C1 segment of cervical spinal cord (tissue), 14 donors: ENCODE measurements around the gene SEMA6B.
"Not testable (repeated sequence)": the region's sequence is repeated elsewhere in the genome, so short reads cannot be mapped to it uniquely, and the experiment has no call there.

ENCODE experiments used
- DNase-seq, 14 donors: peaks; one replicate each; lab custom pipeline; 2025; lab: John Stamatoyannopoulos, UW

Gene SEMA6B

DNA sequence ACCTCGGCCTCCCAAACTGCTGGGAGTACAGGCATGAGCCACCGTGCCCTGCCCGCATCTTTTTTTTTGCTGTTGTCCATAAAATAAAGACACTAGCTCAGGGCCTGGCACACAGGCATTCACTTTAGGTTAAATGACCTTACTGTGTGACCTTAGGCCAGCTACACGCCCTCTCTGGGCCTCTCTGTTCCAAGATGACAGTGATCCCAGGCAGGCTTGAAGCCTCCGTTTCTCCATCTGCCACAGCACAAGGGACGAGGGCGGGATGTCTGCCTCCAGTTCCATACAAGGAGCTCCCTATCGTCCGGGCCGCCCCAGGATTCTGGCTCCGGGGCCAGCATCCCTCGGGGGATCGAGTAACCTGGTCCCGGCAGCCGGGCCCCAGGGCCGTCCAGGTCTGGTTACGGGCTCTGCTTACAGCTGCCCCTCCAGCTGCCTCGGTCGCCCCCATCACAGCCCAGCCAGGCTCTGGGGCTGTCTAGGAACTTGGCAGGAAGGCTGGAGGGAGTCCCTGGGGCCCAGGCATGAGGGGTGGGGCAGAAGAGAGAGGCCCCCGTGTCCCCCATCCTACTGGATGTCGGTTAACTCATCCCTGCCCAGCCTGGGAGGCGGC, 11.9 kb upstream of the SEMA6B start:
- no peak for DNase-seq

DNA sequence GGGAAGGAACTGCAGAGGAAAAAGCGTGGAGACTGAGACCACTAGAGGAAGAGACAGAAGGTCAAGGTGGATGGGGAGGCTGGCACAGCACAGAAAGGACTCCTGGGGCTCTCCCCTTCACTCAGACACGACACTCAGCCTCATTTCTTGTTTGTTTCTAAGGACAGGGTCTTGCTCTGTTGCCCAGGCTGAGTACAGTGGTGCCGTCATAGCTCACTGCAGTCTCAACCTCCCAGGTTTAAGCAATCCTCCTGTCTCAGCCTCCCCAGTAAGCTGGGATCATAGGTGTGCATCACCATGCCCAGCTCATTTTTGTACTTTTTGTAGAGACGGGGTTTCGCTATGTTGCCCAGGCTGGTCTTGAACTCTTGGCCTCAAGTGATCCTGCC, 11.4 kb upstream of the SEMA6B start:
- DNase-seq, result no peak

DNA sequence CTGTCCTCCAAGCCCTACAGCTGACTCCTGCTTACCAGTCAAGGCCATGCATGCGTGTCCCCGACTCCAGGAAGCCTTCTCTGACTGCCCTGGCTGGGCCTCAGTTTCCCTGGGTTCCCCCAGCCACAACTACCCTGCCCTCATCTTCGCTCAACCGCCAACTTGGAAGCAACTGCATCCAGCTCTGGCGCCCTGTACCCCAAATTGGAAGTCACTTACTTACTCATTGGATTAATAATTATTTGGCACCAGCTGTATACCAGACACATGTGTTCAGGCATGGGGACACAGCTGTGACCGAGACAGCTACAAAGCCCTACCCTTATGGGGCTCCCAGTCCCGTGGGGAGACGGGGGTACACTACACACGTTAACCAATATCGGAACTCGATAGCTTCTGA, 10.9 kb upstream of the SEMA6B start:
- no peak for DNase-seq

DNA sequence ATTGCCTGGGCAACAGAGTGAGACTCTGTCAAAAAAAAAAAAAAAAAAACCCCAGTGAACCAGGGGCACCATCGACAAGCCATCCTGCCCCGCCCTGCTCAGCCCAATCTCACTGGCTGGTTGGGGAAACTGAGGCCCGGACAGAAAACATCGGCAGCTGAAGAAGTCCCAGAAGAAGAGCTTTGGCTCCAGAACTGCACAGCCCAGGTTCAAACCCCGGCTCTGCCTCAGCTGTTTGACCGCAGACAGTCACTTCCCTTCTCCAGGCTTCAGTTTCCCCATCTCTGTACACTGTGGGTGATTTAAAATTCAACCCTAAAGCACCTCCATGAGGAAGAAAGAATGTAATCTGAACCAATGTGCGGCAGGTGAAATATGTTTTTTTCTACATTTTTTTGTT, 9.4 kb upstream of the SEMA6B start:
- DNase-seq, result no peak

DNA sequence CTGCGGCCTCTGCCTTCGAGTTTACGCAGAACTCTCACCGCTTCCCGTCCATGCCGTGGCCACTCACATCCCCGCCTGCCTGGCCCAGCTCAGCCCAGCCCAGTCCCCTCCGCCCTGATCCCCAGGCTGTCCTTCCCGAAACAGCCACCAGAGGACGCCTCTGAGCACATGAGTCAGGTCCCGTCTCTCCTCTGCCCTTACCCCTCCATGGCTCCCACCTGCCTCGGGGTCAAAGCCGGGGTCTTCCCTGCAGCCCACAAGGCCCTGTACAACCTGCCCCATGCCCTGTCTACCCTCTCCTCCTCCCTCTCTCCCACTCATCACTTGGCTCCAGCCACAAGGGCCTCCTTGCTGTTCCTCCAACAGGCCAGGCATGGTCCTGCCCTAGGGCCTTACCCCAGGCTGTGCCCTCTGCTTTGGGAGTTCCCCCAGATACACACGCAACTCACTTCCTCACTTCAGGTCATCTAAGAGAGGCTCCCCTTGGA, 8.1 kb upstream of the SEMA6B start:
- peak in 4 of 14 donors; percentile 10 to 29 (median 18) for DNase-seq

DNA sequence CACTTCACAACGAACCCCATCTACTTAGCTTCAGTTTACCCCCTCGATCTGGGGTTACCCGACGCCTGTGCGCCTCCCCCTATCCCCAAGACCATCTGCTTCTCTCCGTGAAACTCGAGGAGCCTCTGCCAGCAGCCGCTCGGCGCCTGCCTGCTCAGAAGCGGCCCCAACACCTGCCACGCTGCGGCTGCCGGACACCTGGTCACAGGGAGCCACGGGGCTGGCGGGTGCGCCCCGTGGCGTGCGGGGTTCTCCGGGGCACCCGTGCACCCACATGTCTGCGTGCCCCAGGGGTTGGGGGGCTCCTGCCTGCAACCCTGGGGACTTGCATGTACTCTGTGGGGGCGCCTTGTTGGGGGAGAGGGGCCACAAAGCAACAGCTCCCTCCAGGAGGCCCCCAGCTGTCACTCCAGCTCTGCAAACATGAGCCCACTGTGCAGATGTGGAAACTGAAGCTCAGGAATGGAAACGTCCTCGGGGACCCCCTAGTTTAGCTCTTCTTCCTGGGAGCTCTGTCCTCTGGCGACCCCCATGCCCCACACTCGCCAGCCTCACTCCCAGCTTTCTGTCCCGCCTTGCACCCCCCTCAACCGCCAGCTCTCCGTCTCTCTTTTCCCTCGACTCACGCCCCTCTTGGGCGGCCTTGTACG, 7.0 kb upstream of the SEMA6B start:
- no peak for DNase-seq

- not testable (repeated sequence) for DNase-seq
These were observed 4.1 kb upstream of the SEMA6B start for GRCh38 chr19:4563562-4563961.

DNA sequence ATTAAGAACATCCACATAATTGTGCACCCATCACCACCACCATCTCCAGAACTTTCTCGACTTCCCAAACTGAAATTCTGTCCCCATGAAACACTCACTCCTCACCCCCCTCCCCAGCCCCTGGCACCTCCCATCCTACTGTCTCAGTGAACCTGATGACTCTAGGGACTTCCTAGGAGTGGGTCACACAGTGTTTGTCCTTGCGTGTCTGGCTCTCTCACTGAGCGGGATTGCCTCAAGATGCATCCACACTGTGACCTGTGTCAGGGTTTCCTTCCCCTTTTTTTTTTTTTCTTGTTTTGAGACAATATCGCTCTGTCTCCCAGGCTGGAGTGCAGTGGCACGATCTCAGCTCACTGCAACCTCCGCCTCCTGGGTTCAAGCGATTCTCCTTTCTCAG, 2.6 kb upstream of the SEMA6B start:
- DNase-seq, result not testable (repeated sequence)

DNA sequence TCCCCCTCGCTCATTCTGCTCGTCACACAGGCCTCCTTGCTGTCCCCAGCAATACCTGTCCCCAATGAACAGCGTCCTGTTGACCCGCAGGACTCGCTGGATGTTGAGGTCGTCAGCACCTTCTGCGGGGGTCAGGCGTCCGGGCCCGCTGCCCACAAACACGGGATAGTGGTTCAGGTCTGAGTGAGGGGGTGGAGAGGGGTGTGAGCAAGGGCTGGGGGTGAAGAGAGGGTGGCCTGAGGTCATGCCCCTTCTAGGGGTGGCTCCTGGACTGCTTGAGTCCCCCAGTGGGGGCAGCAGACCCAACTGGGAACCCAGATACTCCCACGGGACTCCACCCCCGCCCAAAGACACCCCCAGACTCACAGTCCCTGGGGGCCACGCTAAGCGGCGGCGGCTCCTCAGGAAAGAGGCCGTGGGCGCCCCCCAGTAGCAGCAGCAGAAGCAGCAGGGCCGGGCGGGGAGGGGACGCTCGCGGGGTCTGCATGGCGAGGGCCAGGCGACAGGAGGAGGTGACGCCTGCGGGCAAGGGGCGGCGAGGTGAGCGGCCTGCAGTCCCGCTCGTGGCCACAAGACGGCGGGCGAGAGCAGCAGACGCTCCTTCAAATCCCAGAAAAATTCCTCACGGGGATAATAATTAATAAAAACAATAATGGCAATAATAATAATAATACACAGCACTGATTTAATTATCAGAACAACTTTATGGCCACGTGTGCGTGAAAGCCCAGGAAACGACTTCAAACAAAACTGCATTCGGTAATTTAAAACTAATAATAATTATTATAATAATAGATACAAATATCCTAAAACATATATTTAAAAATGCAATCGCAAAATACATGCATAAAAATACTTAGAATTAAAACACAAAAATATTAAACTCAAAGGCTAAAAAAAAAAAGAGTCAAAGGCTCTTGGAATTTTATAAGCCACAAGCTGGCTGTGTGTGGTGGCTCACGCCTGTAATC, 1.2 kb downstream of the SEMA6B start:
- DNase-seq, result no peak

DNA sequence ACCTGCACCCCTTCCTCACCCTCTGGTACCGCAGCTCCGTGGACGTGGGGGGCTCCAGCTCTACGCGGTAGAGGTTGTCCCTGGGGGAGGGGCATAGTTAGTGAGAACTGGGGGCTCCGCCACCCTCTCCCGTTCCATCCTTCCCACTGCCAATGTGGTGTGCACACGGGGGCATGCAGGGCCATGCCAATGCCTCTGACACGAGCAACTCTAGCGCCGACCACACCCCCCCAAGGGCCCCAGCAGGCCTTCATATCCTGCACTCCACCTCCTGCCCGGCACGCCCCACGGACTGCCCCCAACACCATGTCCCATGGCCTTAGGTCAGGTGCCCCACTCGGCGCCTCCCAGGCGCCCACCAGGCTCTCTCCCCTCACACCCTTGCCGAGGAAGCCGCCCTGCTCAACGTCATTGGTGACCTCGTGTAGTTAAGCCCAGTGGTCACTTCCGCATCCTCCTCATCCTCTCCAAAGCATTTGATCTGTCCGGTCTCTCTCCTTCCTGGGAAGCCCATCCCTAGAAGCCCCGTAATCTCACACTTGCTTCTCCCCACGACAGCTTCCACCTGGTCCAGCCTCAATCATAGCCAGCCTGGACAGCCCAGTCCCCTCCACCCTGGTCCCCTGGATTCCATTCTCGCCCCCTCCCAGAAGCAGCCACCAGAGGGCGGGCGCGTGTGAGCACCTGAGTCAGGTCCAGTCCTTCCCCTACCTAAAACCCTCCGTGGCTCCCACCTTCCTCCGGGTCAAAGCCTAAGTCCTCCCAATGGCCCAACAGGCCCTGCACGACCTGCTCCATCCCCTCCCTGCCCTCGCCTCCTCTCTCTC, 2.1 kb downstream of the SEMA6B start:
- no peak for DNase-seq

GRCh38 chr19:4556597-4557127, 2.8 kb downstream of the SEMA6B start:
- DNase-seq, result no peak

DNA sequence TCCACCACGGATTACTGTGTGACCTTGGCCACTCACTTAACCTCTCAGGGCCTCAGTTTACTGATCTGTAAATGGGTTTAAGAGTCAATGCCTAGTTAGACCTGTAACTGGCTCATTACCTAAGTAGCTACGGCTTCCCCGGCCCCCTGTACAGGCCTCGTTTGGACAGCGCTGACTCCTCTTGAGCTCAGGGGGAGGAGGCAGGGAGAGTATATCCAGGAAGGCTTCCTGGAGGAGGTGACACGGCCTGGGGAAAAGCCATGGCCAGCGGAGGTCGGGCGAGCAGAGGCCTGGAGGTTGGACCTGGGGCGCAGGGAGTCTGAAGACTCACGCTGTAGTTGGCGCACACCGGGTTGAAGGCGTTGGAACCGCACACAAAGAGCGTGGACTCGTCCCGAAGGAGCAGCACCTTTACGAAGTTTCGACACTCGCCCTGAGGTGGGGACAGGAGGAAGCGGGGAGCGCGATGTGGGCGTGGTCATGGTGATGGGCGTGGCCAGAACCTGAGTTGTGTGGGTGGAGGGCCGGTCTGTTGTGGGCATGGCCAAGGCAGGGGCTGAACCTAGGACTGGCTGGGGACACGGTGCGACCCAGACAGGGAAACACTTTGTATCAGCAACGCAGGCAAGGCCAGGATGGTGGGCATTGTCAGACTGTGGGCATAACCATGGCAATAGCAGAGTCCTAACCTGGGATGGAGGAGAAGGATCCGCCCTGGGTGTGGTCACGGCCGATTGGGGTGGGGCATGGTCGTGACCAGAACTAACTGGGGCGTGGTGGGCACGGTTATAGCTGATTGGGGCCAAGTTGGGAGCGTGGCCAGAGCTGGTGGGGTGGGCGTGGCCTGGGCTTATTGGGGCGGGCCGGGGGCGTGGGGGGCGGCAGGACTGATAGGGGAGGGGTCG, 3.6 kb downstream of the SEMA6B start:
- no peak for DNase-seq

DNA sequence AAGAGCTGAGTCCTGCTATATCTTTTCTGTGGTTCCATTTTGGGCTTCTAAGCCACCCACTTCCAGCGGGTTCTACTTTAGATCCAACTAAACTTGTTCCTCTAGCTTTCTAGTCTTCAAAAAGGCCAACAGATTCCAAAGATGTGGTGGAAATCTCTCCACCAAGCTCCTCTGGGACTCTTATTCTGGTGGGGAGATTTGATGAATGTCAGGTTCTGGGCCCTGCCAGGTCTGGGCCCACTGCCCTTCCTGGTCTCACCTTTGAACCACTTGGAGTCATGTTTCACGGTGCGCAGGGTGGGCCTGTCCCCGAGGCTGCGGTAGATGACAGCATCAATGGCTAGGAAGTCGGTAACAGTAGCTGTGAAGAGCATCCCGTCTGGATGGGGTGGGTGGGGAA, 4.8 kb downstream of the SEMA6B start:
- DNase-seq, result no peak

DNA sequence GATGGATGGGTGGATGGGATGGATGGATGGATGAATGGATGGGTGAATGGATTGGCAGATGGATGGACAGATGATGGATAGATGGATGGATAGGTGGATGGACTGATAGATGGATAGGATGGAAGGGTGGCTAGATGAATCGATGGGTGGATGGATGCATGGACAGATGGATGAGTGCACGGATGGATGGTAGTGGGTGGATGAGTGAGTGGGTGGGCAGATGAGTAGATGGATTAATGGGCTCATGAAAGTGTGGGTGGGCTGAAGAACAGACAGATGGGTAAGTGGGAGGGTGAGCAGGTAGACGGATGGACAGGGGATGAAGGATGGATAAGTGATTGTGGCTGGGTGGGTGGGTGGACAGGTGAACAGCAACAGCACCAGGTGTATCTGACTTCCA, 5.7 kb downstream of the SEMA6B start:
- no peak for DNase-seq

- no peak for DNase-seq
These were observed 6.3 kb downstream of the SEMA6B start for GRCh38 chr19:4553092-4553695.

- DNase-seq, result no peak
These were observed 7.0 kb downstream of the SEMA6B start for GRCh38 chr19:4552525-4552819.

GRCh38 chr19:4550479-4551050, 8.9 kb downstream of the SEMA6B start:
- DNase-seq, result no peak

DNA sequence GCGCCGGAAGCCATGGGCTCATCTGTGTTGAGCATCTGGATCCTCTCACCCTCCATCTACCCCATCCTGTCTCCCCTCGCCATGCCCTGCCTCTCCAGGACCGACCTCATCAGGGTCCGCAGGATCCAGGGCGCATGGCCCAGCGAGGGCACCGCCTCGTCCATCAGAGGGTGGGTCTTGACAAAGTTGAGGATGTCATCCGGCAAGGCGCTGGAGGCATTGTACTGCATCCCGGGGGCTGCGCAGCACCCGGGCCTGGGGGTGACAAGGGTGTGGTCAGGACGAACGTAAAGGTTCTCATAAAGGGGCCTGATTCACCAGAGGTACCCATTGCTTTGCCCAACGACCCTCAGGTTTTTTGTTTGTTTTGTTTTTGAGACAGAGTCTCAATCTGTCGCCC, 9.5 kb downstream of the SEMA6B start:
- DNase-seq, result no peak

GRCh38 chr19:4548238-4548584, 11.3 kb downstream of the SEMA6B start:
- no peak for DNase-seq
